PC-3 (cell line): ENCODE measurements around the gene SOCS6. TPM values are rescaled to one million over a fixed set of nuclear protein-coding genes. Genes with fewer than 3 reads are reported as not detected.

Experiments
- ATAC-seq: fragments of 200-7000 bp; cut with Tn5 transposase; 2 replicates; pipeline ENCODE4 v1.9.1; 2020; ENCODE audit warnings: mild to moderate bottlenecking, moderate library complexity
- BruUV-seq: library from RNA; stranded (reverse); fragments of 400-500 nt; replicated peaks from 2 replicates; lab custom pipeline; 2021; lab: Mats Ljungman, UMichigan
- CTCF ChIA-PET: fragments of 300-600 bp; sonication (Branson Sonifier 250); formaldehyde crosslinking; loops from one replicate; lab custom pipeline; 2022; ENCODE audit warnings: antibody characterized with exemption; lab: Charles Lee
- POLR2A ChIA-PET: fragments of 300-600 bp; sonication (Branson Sonifier 250); formaldehyde crosslinking; loops from one replicate; lab custom pipeline; 2022; ENCODE audit warnings: antibody characterized with exemption; ENCODE audit not compliant: unreplicated experiment; lab: Charles Lee
- DNase-seq: peaks from one replicate; pipeline ENCODE4 v3.0.0-alpha.2; 2015
- H2AFZ ChIP-seq: fragments of 300-600 bp; sonication (generic); 2 replicates; pipeline ENCODE4 v1.6.0; 2016; ENCODE audit warnings: antibody characterized with exemption, low read length
- H3F3A ChIP-seq: fragments of 300-600 bp; sonication (generic); one replicate; pipeline ENCODE4 v1.6.0; 2017; ENCODE audit warnings: antibody characterized with exemption, low read length, control low read depth, mild to moderate bottlenecking; ENCODE audit not compliant: unreplicated experiment
- H3K27ac ChIP-seq: fragments of 300-600 bp; sonication (generic); 2 replicates; pipeline ENCODE4 v1.5.1; 2016; ENCODE audit warnings: mild to moderate bottlenecking, low read length
- H3K27me3 ChIP-seq: fragments of 300-600 bp; sonication (generic); 2 replicates; pipeline ENCODE4 v1.6.1; 2016; ENCODE audit warnings: low read length, mixed read lengths
- H3K36me3 ChIP-seq: fragments of 300-600 bp; sonication (generic); 2 replicates; pipeline ENCODE4 v1.6.1; 2016; ENCODE audit warnings: low read depth, mixed run types, low read length, mixed read lengths
- H3K4me1 ChIP-seq: fragments of 300-600 bp; sonication (generic); 2 replicates; pipeline ENCODE4 v1.5.1; 2016; ENCODE audit warnings: low read length; ENCODE audit not compliant: insufficient read depth
- H3K4me2 ChIP-seq: fragments of 300-600 bp; sonication (generic); 2 replicates; pipeline ENCODE4 v1.6.0; 2016; ENCODE audit warnings: low read length
- H3K4me3 ChIP-seq: fragments of 300-600 bp; sonication (generic); 2 replicates; pipeline ENCODE4 v1.5.1; 2016; ENCODE audit warnings: mild to moderate bottlenecking, low read length, mixed read lengths
- H3K79me2 ChIP-seq: fragments of 300-600 bp; sonication (generic); 2 replicates; pipeline ENCODE4 v1.6.1; 2017; ENCODE audit warnings: low read length, mixed read lengths
- H3K9ac ChIP-seq: fragments of 300-600 bp; sonication (generic); 2 replicates; pipeline ENCODE4 v1.6.0; 2016; ENCODE audit warnings: mild to moderate bottlenecking, low read length
- H3K9me2 ChIP-seq: fragments of 300-600 bp; sonication (generic); replicated peaks from 2 replicates; pipeline ENCODE4 v1.6.1; 2016; ENCODE audit warnings: mixed run types, low read length, mixed read lengths
- H3K9me3 ChIP-seq: fragments of 300-600 bp; sonication (generic); 2 replicates; pipeline ENCODE4 v1.6.1; 2016; ENCODE audit warnings: low read length, mixed read lengths
- H4K20me1 ChIP-seq: fragments of 300-600 bp; sonication (generic); 2 replicates; pipeline ENCODE4 v1.6.1; 2016; ENCODE audit warnings: low read length, mixed read lengths
- EZH2 ChIP-seq: fragments of 300-600 bp; sonication (generic); IDR thresholded peaks from one replicate; pipeline ENCODE4 v1.6.1; 2017; ENCODE audit warnings: antibody characterized with exemption, mild to moderate bottlenecking, low read length; ENCODE audit not compliant: unreplicated experiment
- EZH2phosphoT487 ChIP-seq: fragments of 300-600 bp; sonication (generic); IDR thresholded peaks from 2 replicates; pipeline ENCODE4 v1.6.1; 2018; ENCODE audit warnings: mild to moderate bottlenecking, antibody characterized with exemption, low read length, borderline replicate concordance
- intact Hi-C: fragments of 100-400 bp; cut with micrococcal nuclease; formaldehyde crosslinking; loops from 2 replicates; pipeline ENCODE4 v1.9.0; 2023
- total RNA-seq: library from RNA; depleted of rRNA; stranded (reverse); fragments of >200 nt; gene quantifications from 2 replicates; pipeline ENCODE4 v1.2.3, GENCODE V29; 2014
- TF ChIP-seq, protein P1 (sequence below): fragments of 300-600 bp; sonication (generic); conservative IDR thresholded peaks from 2 replicates; pipeline ENCODE4 v1.5.1; 2017; ENCODE audit warnings: antibody characterized with exemption, low read depth, mild to moderate bottlenecking, low read length

SOCS6 gene
- total RNA-seq, 1 experiment from 2014 or later: 17.9 TPM

DNA sequence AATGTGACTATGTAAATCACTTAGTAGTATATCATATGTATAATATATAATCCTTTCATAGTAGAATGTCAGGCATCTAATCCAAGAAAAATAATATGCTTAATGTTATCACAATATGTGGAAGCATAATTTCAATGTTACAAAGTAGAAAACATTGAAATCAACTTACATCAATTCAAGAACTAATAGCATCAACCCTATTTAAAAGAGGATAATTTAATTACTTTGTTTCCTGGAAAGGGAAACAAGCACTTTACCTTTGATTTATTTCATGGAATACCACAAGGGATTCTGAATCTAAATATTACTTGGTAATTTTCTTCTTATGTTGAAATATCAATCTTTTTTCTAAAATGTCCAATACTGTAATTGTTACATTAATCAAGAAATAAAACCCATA lies 30.6 kb upstream of the SOCS6 start:
- CTCF ChIA-PET: no interaction called here
- no peaks in the 10 kb centered on the region for H3K4me1 ChIP-seq
- no peak overlapping the region for H3K9ac ChIP-seq
- BruUV-seq: no TSS peak
- no peaks in the 10 kb centered on the region for H4K20me1 ChIP-seq
- TF ChIP-seq EZH2phosphoT487 (no peak), EZH2 (no peak)
- TF ChIP-seq, protein P1, sequence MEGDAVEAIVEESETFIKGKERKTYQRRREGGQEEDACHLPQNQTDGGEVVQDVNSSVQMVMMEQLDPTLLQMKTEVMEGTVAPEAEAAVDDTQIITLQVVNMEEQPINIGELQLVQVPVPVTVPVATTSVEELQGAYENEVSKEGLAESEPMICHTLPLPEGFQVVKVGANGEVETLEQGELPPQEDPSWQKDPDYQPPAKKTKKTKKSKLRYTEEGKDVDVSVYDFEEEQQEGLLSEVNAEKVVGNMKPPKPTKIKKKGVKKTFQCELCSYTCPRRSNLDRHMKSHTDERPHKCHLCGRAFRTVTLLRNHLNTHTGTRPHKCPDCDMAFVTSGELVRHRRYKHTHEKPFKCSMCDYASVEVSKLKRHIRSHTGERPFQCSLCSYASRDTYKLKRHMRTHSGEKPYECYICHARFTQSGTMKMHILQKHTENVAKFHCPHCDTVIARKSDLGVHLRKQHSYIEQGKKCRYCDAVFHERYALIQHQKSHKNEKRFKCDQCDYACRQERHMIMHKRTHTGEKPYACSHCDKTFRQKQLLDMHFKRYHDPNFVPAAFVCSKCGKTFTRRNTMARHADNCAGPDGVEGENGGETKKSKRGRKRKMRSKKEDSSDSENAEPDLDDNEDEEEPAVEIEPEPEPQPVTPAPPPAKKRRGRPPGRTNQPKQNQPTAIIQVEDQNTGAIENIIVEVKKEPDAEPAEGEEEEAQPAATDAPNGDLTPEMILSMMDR: no peak
- no peak overlapping the region for H3K4me2 ChIP-seq
- no peaks in the 10 kb centered on the region for H3K36me3 ChIP-seq
- ATAC-seq (no peak), DNase-seq (no peak)
- H3K9me3 ChIP-seq: no peaks in the 10 kb centered on the region
- no peaks in the 10 kb centered on the region for H3F3A ChIP-seq
- no peak overlapping the region for H3K27ac ChIP-seq
- no peaks in the 10 kb centered on the region for H3K9me2 ChIP-seq
- H3K4me3 ChIP-seq: no peak overlapping the region
- intact Hi-C loops: no loop called here
- H2AFZ ChIP-seq: no peak overlapping the region
- POLR2A ChIA-PET: no interaction called here
- no peaks in the 10 kb centered on the region for H3K27me3 ChIP-seq
- H3K79me2 ChIP-seq: no peaks in the 10 kb centered on the region

DNA sequence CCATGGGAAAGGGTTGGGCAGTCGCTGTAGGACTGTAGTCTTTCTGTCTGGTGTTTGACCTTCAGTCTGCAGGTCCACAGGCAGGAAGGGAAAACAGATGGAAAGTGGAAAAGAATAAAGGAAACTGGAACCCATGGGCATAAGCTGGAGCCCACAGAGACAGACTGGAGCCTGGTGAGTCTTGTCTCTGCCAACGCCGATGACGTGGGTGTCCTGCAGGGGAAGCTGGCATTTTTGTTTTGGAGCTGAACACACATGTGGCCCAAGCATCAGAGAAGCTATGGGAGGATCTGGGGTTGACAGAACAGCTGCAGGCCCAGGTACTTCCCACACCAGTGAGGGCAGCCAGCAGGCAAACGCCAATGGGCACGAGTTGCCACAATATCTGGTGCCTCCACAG lies 28.2 kb upstream of the SOCS6 start:
- no peak for ATAC-seq
- Histone ChIP-seq H3K27me3 (no peaks in the 10 kb centered on the region), H4K20me1 (no peaks in the 10 kb centered on the region), H3K36me3 (no peaks in the 10 kb centered on the region), H3K9me2 (no peaks in the 10 kb centered on the region), H3K9ac (no peak overlapping the region), H3K9me3 (no peaks in the 10 kb centered on the region), H3F3A (no peaks in the 10 kb centered on the region), H2AFZ (no peak overlapping the region), H3K79me2 (no peaks in the 10 kb centered on the region), H3K4me1 (no peaks in the 10 kb centered on the region), H3K27ac (no peak overlapping the region), H3K4me3 (no peak overlapping the region), H3K4me2 (no peak overlapping the region)
- ChIA-PET POLR2A (no interaction called here), CTCF (no interaction called here)
- BruUV-seq: no TSS peak
- no peak for TF ChIP-seq EZH2
- TF ChIP-seq, protein P1: no peak
- intact Hi-C loops: no loop called here
- no peak for DNase-seq

DNA sequence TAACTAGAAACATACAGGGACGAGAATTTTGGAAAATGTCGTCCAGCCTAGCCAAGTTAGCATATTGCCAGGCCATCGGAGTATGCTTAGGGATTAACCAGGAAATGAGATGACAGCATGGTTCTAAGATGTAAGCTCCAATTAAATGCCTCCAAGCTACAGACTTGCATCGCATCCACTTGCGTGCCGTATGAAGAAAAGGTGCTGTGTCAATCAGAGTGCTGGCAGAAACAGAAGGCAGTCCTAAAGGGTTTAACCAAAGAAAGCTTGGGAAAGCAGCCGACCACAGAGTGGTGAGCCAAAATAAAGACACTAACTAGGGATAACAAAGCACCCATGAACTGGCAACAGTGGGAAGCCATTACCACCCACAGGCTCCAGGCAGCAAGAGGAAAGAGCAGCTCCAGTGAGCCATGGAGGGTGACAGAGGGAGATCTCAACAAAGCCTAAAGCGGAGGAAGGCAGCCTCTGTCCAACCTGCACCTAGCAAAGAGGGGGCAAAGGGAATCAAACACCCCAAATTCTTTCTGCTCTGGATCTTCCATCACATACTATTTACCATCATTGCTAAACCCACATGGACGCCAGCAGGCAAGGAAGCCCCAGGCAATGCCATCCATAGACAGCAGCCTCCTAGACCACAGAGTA lies 27.6 kb upstream of the SOCS6 start:
- no TSS peak for BruUV-seq
- no peak overlapping the region for H3K4me2 ChIP-seq
- H3K27me3 ChIP-seq: no peaks in the 10 kb centered on the region
- H3K36me3 ChIP-seq: no peaks in the 10 kb centered on the region
- no peaks in the 10 kb centered on the region for H3F3A ChIP-seq
- no peak overlapping the region for H3K9ac ChIP-seq
- DNase-seq: no peak
- ChIA-PET POLR2A (no interaction called here), CTCF (no interaction called here)
- no peak overlapping the region for H3K27ac ChIP-seq
- intact Hi-C loops: no loop called here
- no peaks in the 10 kb centered on the region for H3K4me1 ChIP-seq
- no peak for TF ChIP-seq EZH2
- TF ChIP-seq, protein P1: no peak
- TF ChIP-seq EZH2phosphoT487: no peak
- H4K20me1 ChIP-seq: no peaks in the 10 kb centered on the region
- no peak overlapping the region for H2AFZ ChIP-seq
- ATAC-seq: no peak
- no peak overlapping the region for H3K4me3 ChIP-seq
- H3K9me2 ChIP-seq: no peaks in the 10 kb centered on the region
- H3K9me3 ChIP-seq: no peaks in the 10 kb centered on the region
- no peaks in the 10 kb centered on the region for H3K79me2 ChIP-seq
